ENCODE data around the gene PCNT. TPM values are rescaled to one million over a fixed set of nuclear protein-coding genes. Genes with fewer than 3 reads are reported as not detected.
"Not testable (repeated sequence)": the region's sequence is repeated elsewhere in the genome, so short reads cannot be mapped to it uniquely, and the experiment has no call there.

PCNT gene
- total RNA-seq, 1 donor from 2014 or later = 11.1 TPM

DNA sequence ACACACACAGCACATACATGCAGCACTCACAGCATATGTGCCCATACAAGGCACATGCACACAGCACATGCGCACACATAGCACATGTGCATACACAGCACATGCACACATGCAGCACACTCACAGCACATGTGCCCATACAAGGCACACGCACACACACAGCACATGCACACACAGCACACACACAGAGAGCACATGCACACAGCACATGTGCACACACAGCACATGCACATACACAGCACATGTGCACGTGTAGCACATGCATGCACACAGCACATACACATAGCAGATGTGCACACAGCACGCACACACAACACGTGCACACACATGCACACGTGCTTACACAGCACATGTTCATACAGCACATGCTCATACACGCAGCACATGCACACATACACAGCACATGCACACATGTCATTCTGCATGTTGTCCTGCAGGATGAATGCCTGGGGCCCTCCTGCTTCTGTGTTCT is 48.1 kb downstream of the PCNT start:
- no peaks in the 10 kb centered on the region for H3K27me3 ChIP-seq (ENCODE audit: control insufficient read depth, insufficient read depth, low read length)
- TF ChIP-seq, protein P1, sequence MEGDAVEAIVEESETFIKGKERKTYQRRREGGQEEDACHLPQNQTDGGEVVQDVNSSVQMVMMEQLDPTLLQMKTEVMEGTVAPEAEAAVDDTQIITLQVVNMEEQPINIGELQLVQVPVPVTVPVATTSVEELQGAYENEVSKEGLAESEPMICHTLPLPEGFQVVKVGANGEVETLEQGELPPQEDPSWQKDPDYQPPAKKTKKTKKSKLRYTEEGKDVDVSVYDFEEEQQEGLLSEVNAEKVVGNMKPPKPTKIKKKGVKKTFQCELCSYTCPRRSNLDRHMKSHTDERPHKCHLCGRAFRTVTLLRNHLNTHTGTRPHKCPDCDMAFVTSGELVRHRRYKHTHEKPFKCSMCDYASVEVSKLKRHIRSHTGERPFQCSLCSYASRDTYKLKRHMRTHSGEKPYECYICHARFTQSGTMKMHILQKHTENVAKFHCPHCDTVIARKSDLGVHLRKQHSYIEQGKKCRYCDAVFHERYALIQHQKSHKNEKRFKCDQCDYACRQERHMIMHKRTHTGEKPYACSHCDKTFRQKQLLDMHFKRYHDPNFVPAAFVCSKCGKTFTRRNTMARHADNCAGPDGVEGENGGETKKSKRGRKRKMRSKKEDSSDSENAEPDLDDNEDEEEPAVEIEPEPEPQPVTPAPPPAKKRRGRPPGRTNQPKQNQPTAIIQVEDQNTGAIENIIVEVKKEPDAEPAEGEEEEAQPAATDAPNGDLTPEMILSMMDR (IDR thresholded peaks at IDR 0.05; ENCODE audit: insufficient read depth, low read length, severe bottlenecking) = no peak
- FAIRE-seq (peak; percentile 99), DNase-seq (ENCODE audit: low read depth) (no peak)
- peaks cover 7% of the 10 kb centered on the region for H3K36me3 ChIP-seq (ENCODE audit: control insufficient read depth, insufficient read depth, low read length)
- H3K4me3 ChIP-seq (ENCODE audit: low read depth, low read length) = no peak overlapping the region

DNA sequence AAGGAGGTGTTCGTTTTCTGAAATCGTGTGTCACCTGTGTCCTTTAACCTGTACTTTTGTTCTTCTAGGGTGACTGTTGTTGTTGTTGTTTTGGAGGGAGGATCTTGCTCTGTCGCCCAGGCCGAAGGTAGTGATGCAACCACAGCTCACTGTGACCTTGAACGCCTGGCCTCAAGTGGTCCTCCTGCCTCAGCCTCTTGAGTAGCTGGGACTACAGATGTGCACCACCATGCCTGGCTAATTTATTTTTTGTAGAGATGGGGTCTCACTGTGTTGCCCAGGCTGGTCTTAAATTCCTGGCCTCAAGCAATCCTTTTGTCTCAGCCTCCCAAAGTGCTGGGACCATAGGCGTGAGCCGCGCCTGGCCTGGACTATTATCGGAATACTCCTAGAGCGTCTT is 49.0 kb downstream of the PCNT start:
- DNase-seq (ENCODE audit: low read depth); FAIRE-seq; H3K36me3 ChIP-seq (ENCODE audit: control insufficient read depth, insufficient read depth, low read length); H3K27me3 ChIP-seq (ENCODE audit: control insufficient read depth, insufficient read depth, low read length); H3K4me3 ChIP-seq (ENCODE audit: low read depth, low read length): not testable (repeated sequence)

DNA sequence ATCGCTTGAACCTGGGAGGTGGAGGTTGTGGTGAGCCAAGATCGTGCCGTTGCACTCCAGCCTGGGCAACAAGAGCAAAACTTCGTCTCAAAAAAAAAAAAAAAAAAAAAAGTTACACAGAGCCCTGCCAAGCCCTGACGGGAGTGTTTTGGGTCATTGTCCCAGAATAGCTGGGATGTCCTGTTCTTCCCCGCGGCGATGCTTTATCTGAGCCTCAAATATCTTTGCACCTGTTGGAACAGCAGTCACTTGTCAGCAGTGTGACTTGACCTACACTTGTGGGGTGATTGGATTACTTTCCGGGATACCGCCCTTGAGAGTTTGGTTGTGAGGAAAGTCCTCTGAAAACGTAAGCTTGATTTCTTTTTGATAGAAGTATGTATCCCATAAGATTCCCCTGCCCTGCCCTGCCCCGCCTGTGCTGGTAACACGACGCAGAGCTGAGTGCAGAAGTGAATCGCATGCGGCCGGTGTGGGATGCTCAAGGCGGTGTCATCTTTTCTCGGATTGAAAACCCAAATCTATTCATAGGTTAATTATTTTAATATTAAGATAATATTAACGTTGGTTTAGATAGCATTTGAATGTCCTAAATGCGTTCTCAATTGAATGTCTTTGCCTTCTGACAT is 50.9 kb downstream of the PCNT start:
- peaks cover 7% of the 10 kb centered on the region for H3K36me3 ChIP-seq (ENCODE audit: control insufficient read depth, insufficient read depth, low read length)
- DNase-seq (ENCODE audit: low read depth) = no peak

DNA sequence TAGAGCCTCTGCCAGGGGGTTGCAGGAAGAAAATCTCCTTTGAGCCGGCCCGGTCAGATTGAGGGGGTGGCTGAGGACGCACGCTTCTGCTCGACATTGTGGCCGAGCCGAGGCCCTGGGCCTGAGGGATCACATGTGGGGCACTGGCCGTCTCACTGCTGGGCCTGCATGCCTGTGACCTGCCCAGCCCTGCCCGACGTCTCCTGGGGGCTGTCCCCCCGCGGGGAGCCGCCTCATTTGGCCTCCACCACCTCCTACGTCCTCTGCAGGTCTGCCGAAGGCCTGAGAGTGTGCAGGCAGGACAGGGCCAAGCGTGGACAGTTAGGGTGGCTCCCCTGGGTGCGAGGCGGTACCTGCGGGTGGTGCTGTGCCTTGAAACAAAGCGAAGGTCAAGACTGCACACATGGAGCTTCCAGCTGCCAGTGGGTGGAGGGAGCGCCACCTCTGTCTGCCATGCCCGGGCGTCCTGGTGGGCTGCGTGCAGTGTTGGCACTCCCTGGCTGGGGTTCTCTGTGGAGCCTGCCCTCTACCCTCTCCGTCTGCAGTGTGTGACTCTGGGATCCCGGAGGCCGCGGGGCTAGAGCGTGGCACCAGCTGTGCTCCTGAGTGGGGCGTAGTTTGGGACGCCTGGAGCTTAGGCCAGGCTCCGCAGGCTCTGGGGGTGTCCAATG is 51.7 kb downstream of the PCNT start:
- no peak for FAIRE-seq
- no peak overlapping the region for H3K4me3 ChIP-seq (ENCODE audit: low read depth, low read length)
- H3K36me3 ChIP-seq (ENCODE audit: control insufficient read depth, insufficient read depth, low read length) = peaks cover 7% of the 10 kb centered on the region
- no peak for DNase-seq (ENCODE audit: low read depth)
- no peaks in the 10 kb centered on the region for H3K27me3 ChIP-seq (ENCODE audit: control insufficient read depth, insufficient read depth, low read length)
- TF ChIP-seq, protein P1 (IDR thresholded peaks at IDR 0.05; ENCODE audit: insufficient read depth, low read length, severe bottlenecking) = no peak

More for the DNA sequence above, 50.9 kb downstream of the PCNT start:
- TF ChIP-seq, protein P1 (IDR thresholded peaks at IDR 0.05; ENCODE audit: insufficient read depth, low read length, severe bottlenecking) = no peak
- FAIRE-seq = no peak
- H3K27me3 ChIP-seq (ENCODE audit: control insufficient read depth, insufficient read depth, low read length) = no peaks in the 10 kb centered on the region
- no peak overlapping the region for H3K4me3 ChIP-seq (ENCODE audit: low read depth, low read length)

DNA sequence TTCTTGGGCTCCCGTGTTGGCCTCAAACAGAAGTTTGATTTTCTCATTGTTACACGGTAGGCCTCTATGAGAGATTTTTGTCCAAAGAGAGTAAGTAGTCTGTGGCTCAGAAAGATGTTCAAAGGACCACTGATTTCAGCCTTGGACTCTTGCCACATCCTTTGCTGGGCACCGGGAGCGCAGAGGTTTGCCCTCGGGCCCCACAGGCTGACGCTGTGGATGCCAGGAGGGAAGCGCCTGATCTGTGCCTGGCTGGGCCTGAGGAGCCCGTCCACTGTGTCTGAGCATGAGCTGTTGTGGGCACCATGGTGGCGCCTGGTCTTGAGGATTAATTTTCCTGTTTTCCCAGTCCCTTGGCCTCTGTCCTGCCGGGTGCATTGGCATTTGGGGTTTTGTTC is 52.3 kb downstream of the PCNT start:
- no peaks in the 10 kb centered on the region for H3K27me3 ChIP-seq (ENCODE audit: control insufficient read depth, insufficient read depth, low read length)
- FAIRE-seq (no peak), DNase-seq (ENCODE audit: low read depth) (no peak)
- H3K36me3 ChIP-seq (ENCODE audit: control insufficient read depth, insufficient read depth, low read length) = peaks cover 7% of the 10 kb centered on the region
- TF ChIP-seq, protein P1 (IDR thresholded peaks at IDR 0.05; ENCODE audit: insufficient read depth, low read length, severe bottlenecking) = no peak
- no peak overlapping the region for H3K4me3 ChIP-seq (ENCODE audit: low read depth, low read length)

DNA sequence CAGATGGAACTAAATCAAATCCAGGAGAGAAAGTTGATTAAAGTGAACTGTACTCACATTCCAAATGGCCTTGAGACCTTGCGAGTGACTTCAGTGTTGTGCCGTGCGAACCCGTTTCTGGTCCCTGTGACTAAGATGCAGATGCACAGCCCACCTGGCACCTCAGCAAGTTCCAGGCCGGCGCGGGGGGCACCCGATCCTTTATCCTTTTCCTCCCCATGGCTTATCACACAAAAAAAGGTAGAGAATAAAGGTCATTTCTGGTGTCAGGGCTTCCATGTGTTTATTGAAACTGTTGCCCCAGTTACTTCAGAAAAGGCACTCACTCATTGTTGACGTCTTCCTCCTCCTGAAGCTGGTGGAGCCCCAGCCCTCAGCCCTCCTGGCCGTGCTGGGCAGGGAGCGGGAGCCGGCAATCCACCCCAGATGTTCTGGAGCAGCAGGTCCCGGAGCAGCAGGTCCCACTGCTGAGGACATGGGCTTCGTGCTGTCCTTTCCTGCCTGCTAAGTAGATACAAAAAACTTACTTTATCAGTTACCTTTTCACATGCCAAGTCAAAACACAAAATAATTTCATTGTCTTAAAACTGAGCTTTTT is 53.0 kb downstream of the PCNT start:
- TF ChIP-seq, protein P1 (IDR thresholded peaks at IDR 0.05; ENCODE audit: insufficient read depth, low read length, severe bottlenecking) = no peak
- Histone ChIP-seq H3K4me3 (ENCODE audit: low read depth, low read length) (no peak overlapping the region), H3K36me3 (ENCODE audit: control insufficient read depth, insufficient read depth, low read length) (peaks cover 4% of the 10 kb centered on the region), H3K27me3 (ENCODE audit: control insufficient read depth, insufficient read depth, low read length) (no peaks in the 10 kb centered on the region)
- DNase-seq (ENCODE audit: low read depth) = no peak
- FAIRE-seq = no peak
